Measurements from ENCODE around the gene RNF217. TPM values are rescaled to one million over a fixed set of nuclear protein-coding genes. Genes with fewer than 3 reads are reported as not detected.
"Not testable (repeated sequence)": the region's sequence is repeated elsewhere in the genome, so short reads cannot be mapped to it uniquely, and the experiment has no call there.

Gene RNF217
- total RNA-seq, result 9.0 TPM
- long read RNA-seq, full-length matches to known transcripts, result 12 of 21 reads
- long read RNA-seq, partial matches to known transcripts, result 1 of 21 reads
- long read RNA-seq, other reads (novel, unspliced or antisense), result 8 of 21 reads

- intact Hi-C loops (cut with DNase I), result no loop called here
- ATAC-seq (ENCODE audit: poor library complexity), result peak; percentile 75
Observed at GRCh38 chr6:124961777-124962638, at the start of gene RNF217. Gene RNF217, plus strand, starts transcription at chr6:124962437. Its CDS starts 108 bp downstream, at chr6:124962545.

GRCh38 chr6:124913056-124913455 lies 49.2 kb upstream of the RNF217 start:
- intact Hi-C loops (cut with DNase I), result no loop called here
- ATAC-seq (ENCODE audit: poor library complexity) (no peak), DNase-seq (no peak)

More at GRCh38 chr6:124961777-124962638, at the start of gene RNF217:
- DNase-seq, result peak; percentile 81

- DNase-seq (no peak), ATAC-seq (ENCODE audit: poor library complexity) (no peak)
- intact Hi-C loops (cut with DNase I), result no loop called here
Observed at GRCh38 chr6:124917769-124918168, 44.5 kb upstream of the RNF217 start.

- DNase-seq; ATAC-seq (ENCODE audit: poor library complexity); intact Hi-C loops (cut with DNase I): not testable (repeated sequence)
Observed at GRCh38 chr6:124919703-124920102, 42.5 kb upstream of the RNF217 start.

GRCh38 chr6:124924333-124924759 lies 37.9 kb upstream of the RNF217 start:
- ATAC-seq (ENCODE audit: poor library complexity) (no peak), DNase-seq (no peak)
- intact Hi-C loops (cut with DNase I), result no loop called here

- intact Hi-C loops (cut with DNase I), result no loop called here
- DNase-seq, result no peak
- ATAC-seq (ENCODE audit: poor library complexity), result no peak
Observed at GRCh38 chr6:124926435-124926834, 35.8 kb upstream of the RNF217 start.

GRCh38 chr6:124927806-124928205 lies 34.4 kb upstream of the RNF217 start:
- DNase-seq, result no peak
- intact Hi-C loops (cut with DNase I), result no loop called here
- ATAC-seq (ENCODE audit: poor library complexity), result no peak

- no peak for DNase-seq
- intact Hi-C loops (cut with DNase I), result no loop called here
- no peak for ATAC-seq (ENCODE audit: poor library complexity)
Observed at GRCh38 chr6:124928851-124929250, 33.4 kb upstream of the RNF217 start.

GRCh38 chr6:124937645-124938044 lies 24.6 kb upstream of the RNF217 start:
- ATAC-seq (ENCODE audit: poor library complexity) (no peak), DNase-seq (no peak)
- intact Hi-C loops (cut with DNase I), result no loop called here

GRCh38 chr6:124941259-124941658 lies 21.0 kb upstream of the RNF217 start:
- DNase-seq (no peak), ATAC-seq (ENCODE audit: poor library complexity) (no peak)
- intact Hi-C loops (cut with DNase I), result no loop called here

GRCh38 chr6:124943658-124944057 lies 18.6 kb upstream of the RNF217 start:
- ATAC-seq (ENCODE audit: poor library complexity), result no peak
- DNase-seq, result no peak
- intact Hi-C loops (cut with DNase I), result no loop called here

- no peak for ATAC-seq (ENCODE audit: poor library complexity)
- no peak for DNase-seq
- intact Hi-C loops (cut with DNase I), result no loop called here
Observed at GRCh38 chr6:124947971-124948451, 14.2 kb upstream of the RNF217 start.

- no peak for ATAC-seq (ENCODE audit: poor library complexity)
- intact Hi-C loops (cut with DNase I), result no loop called here
- DNase-seq, result no peak
Observed at GRCh38 chr6:124949706-124950105, 12.5 kb upstream of the RNF217 start.

- ATAC-seq (ENCODE audit: poor library complexity), result no peak
- intact Hi-C loops (cut with DNase I), result no loop called here
- no peak for DNase-seq
Observed at GRCh38 chr6:124953808-124954207, 8.4 kb upstream of the RNF217 start.

- peak; percentile 27 for ATAC-seq (ENCODE audit: poor library complexity)
- DNase-seq, result no peak
- intact Hi-C loops (cut with DNase I), result no loop called here
Observed at GRCh38 chr6:124955108-124955856, 7.0 kb upstream of the RNF217 start.

- intact Hi-C loops (cut with DNase I), result no loop called here
- no peak for DNase-seq
- no peak for ATAC-seq (ENCODE audit: poor library complexity)
Observed at GRCh38 chr6:124956018-124956417, 6.2 kb upstream of the RNF217 start.

GRCh38 chr6:124958149-124958548 lies 4.1 kb upstream of the RNF217 start:
- DNase-seq (no peak), ATAC-seq (ENCODE audit: poor library complexity) (no peak)
- intact Hi-C loops (cut with DNase I), result no loop called here

- intact Hi-C loops (cut with DNase I), result no loop called here
- no peak for ATAC-seq (ENCODE audit: poor library complexity)
- no peak for DNase-seq
Observed at GRCh38 chr6:124958759-124959354, 3.4 kb upstream of the RNF217 start.
